ENCODE data around the gene CRELD2.

DNA sequence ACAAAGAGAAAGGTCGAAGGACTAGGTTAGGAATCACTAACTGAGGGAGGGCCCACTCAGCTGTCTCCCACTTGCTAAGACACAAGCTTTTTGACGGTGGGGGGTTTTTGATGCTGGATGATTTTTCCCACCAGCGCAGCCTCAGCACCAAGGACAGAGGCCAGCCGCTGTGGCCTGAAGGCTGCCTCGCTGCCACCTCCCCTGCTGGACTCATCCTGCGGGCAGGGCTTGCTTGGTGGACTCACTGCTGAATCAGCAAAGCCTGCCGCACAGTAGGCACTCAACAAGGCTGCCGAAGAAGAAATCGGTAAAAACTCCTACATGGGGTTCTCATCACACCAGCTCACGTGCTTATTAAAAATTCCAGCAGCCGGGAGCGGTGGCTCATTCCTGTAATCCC lies 2.8 kb upstream of the CRELD2 start:
- TF ChIP-seq, protein P1, sequence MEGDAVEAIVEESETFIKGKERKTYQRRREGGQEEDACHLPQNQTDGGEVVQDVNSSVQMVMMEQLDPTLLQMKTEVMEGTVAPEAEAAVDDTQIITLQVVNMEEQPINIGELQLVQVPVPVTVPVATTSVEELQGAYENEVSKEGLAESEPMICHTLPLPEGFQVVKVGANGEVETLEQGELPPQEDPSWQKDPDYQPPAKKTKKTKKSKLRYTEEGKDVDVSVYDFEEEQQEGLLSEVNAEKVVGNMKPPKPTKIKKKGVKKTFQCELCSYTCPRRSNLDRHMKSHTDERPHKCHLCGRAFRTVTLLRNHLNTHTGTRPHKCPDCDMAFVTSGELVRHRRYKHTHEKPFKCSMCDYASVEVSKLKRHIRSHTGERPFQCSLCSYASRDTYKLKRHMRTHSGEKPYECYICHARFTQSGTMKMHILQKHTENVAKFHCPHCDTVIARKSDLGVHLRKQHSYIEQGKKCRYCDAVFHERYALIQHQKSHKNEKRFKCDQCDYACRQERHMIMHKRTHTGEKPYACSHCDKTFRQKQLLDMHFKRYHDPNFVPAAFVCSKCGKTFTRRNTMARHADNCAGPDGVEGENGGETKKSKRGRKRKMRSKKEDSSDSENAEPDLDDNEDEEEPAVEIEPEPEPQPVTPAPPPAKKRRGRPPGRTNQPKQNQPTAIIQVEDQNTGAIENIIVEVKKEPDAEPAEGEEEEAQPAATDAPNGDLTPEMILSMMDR (IDR thresholded peaks at IDR 0.05; ENCODE audit: borderline replicate concordance, extremely low read depth, low read length, poor library complexity, severe bottlenecking) = no peak
- TF ChIP-seq EZH2 (IDR thresholded peaks at IDR 0.05; ENCODE audit: borderline replicate concordance, low read depth, low read length, severe bottlenecking) = no peak
